ENCODE data around the gene TXNDC5. TPM values are rescaled to one million over a fixed set of nuclear protein-coding genes. Genes with fewer than 3 reads are reported as not detected.

TXNDC5 gene
- total RNA-seq, 4 donors from 2014 or later = 130 to 212 (median 182) TPM

GRCh38 chr6:7903673-7904072 lies 6.9 kb downstream of the TXNDC5 start:
- ATAC-seq (ENCODE audit: low FRiP score) (no peak), DNase-seq (ENCODE audit: low spot score) (no peak)
- no peak for TF ChIP-seq CTCF (IDR thresholded peaks at IDR 0.05)

- TF ChIP-seq CTCF (IDR thresholded peaks at IDR 0.05) = no peak
- no peak for ATAC-seq (ENCODE audit: low FRiP score)
- DNase-seq (ENCODE audit: low spot score) = no peak
Measured at GRCh38 chr6:7902867-7903266, 7.7 kb downstream of the TXNDC5 start.

GRCh38 chr6:7902221-7902620 lies 8.4 kb downstream of the TXNDC5 start:
- no peak for ATAC-seq (ENCODE audit: low FRiP score)
- DNase-seq (ENCODE audit: low spot score) = no peak
- no peak for TF ChIP-seq CTCF (IDR thresholded peaks at IDR 0.05)

- TF ChIP-seq CTCF (IDR thresholded peaks at IDR 0.05) = no peak
- ATAC-seq (ENCODE audit: low FRiP score) (no peak), DNase-seq (ENCODE audit: low spot score) (no peak)
Measured at GRCh38 chr6:7901780-7902179, 8.8 kb downstream of the TXNDC5 start.

- DNase-seq (ENCODE audit: low spot score) (no peak), ATAC-seq (ENCODE audit: low FRiP score) (no peak)
- no peak for TF ChIP-seq CTCF (IDR thresholded peaks at IDR 0.05)
Measured at GRCh38 chr6:7901056-7901455, 9.5 kb downstream of the TXNDC5 start.

GRCh38 chr6:7900621-7901020 lies 10.0 kb downstream of the TXNDC5 start:
- no peak for ATAC-seq (ENCODE audit: low FRiP score)
- no peak for TF ChIP-seq CTCF (IDR thresholded peaks at IDR 0.05)

GRCh38 chr6:7899889-7900213 lies 10.7 kb downstream of the TXNDC5 start:
- DNase-seq (ENCODE audit: low spot score) = no peak
- TF ChIP-seq CTCF (IDR thresholded peaks at IDR 0.05) = no peak
- no peak for ATAC-seq (ENCODE audit: low FRiP score)

More at GRCh38 chr6:7900621-7901020, 10.0 kb downstream of the TXNDC5 start:
- no peak for DNase-seq (ENCODE audit: low spot score)

Measured in omental fat pad (tissue), 4 donors.